PFSK-1 (cell line): Measurements from ENCODE around the gene BRMS1.

Experiments used
- FOXP2 ChIP-seq: optimal IDR thresholded peaks from 2 replicates; pipeline ENCODE3; 2011; ENCODE audit warnings: borderline replicate concordance, control low read depth, inconsistent platforms; ENCODE audit not compliant: insufficient read depth; ENCODE audit errors: extremely low read length, extremely low read depth
- POLR2AphosphoS5 ChIP-seq: IDR thresholded peaks from 2 replicates; pipeline ENCODE4 v1.6.1; 2012; ENCODE audit warnings: low read depth, mild to moderate bottlenecking, control low read depth, low read length, moderate library complexity
- SIN3A ChIP-seq: IDR thresholded peaks from 2 replicates; pipeline ENCODE4 v1.6.1; 2012; ENCODE audit warnings: mild to moderate bottlenecking, low read length, moderate library complexity, borderline replicate concordance; ENCODE audit not compliant: insufficient read depth
- TAF1 ChIP-seq: IDR thresholded peaks from 2 replicates; pipeline ENCODE4 v1.6.1; 2012; ENCODE audit warnings: low read length, control low read depth, borderline replicate concordance; ENCODE audit not compliant: insufficient read depth
- TF ChIP-seq, protein P1 (sequence below), 2 experiments: IDR thresholded peaks; 2 replicates each; pipeline versions ENCODE4 v1.6.1 to v1.8.0; 2011 to 2012; ENCODE audit warnings: low read depth in 2 of 2, low read length in 2 of 2, control low read depth in 1 of 2, inconsistent platforms in 1 of 2, mild to moderate bottlenecking in 1 of 2, moderate library complexity in 1 of 2; ENCODE audit not compliant: insufficient read depth in 1 of 2

BRMS1 gene

DNA sequence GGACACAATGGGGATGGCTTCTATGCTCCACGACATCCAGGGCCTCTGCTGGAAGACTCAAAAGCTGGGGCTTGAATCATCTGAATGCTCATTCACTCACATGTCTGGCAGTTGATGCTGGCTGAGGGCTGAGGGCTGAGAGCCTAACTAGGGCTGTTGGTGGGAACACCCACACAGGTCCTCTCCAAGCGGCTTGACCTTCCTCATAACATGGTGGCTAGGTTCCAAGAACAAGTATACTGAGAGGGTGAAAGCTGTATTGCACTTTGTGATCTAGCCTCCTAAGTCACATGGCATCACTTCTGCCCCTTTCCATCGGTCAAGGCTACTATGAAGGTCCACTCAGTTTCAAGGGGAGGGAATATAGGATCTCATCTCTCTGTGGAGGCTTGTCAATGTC is 45.7 kb downstream of the BRMS1 start:
- TF ChIP-seq, protein P1, sequence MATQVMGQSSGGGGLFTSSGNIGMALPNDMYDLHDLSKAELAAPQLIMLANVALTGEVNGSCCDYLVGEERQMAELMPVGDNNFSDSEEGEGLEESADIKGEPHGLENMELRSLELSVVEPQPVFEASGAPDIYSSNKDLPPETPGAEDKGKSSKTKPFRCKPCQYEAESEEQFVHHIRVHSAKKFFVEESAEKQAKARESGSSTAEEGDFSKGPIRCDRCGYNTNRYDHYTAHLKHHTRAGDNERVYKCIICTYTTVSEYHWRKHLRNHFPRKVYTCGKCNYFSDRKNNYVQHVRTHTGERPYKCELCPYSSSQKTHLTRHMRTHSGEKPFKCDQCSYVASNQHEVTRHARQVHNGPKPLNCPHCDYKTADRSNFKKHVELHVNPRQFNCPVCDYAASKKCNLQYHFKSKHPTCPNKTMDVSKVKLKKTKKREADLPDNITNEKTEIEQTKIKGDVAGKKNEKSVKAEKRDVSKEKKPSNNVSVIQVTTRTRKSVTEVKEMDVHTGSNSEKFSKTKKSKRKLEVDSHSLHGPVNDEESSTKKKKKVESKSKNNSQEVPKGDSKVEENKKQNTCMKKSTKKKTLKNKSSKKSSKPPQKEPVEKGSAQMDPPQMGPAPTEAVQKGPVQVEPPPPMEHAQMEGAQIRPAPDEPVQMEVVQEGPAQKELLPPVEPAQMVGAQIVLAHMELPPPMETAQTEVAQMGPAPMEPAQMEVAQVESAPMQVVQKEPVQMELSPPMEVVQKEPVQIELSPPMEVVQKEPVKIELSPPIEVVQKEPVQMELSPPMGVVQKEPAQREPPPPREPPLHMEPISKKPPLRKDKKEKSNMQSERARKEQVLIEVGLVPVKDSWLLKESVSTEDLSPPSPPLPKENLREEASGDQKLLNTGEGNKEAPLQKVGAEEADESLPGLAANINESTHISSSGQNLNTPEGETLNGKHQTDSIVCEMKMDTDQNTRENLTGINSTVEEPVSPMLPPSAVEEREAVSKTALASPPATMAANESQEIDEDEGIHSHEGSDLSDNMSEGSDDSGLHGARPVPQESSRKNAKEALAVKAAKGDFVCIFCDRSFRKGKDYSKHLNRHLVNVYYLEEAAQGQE (IDR thresholded peaks at IDR 0.05; ENCODE audit: insufficient read depth in 1 of 2, low read depth in 2 of 2, low read length in 2 of 2), result no peak
- no peak for TF ChIP-seq FOXP2

DNA sequence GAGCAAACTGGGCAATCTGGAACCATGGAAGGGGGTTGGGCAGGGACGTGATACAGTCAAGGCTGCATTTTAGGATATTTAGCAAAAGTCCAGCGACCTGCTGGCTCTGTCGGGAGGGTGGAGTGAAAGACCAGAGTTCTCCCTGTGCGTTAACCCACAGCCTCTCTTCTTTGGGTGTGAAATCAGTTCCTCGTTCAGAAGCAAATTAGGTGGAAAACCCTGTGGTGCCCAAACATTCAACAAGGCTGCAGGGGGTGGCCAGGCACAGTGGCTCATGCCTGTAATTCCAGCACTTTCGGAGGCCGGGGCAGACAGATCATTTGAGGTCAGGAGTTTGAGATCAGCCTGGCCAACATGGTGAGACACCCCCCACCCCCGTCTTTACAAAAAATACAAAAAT is 47.3 kb downstream of the BRMS1 start:
- no peak for TF ChIP-seq POLR2AphosphoS5
- TF ChIP-seq SIN3A, result no peak
- no peak for TF ChIP-seq FOXP2
- TF ChIP-seq TAF1, result no peak
- TF ChIP-seq, protein P1 (IDR thresholded peaks at IDR 0.05; ENCODE audit: insufficient read depth in 1 of 2, low read depth in 2 of 2, low read length in 2 of 2), result no peak

DNA sequence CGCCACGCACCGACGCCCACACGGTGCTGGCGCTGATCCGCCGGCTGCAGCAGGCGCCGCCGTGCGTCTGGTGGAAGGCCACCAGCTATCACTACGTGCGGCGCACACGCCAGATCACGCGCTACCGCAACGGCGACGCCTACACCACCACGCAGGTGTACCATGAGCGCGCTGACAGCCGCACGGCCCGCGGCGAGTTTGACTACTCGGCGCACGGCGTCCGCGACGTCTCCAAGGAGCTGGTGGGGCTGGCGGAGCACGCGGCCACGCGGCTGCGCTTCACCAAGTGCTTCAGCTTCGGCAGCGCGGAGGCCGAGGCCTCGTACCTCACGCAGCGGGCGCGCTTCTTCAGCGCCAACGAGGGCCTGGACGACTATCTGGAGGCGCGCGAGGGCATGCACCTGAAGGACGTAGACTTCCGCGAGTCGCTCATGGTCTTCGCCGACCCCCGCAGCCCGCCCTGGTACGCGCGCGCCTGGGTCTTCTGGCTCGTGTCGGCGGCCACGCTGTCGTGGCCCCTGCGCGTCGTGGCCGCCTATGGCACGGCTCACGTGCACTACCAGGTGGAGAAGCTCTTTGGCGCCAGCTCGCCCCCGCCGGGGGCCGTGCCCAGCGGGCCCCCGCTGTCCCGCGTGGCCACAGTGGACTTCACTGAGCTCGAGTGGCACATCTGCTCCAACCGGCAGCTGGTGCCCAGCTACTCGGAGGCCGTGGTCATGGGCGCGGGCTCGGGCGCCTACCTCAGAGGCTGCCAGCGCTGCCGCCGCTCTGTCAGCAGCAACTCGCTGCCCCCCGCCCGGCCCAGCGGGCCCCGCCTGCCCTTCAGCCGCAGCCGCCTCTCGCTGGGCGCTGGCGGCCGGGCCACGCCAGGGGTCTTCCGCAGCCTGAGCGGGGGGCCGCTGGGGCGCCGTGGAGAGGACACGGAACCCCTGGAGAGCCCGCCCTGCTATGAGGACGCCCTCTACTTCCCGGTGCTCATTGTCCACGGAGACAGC is 50.0 kb downstream of the BRMS1 start:
- no peak for TF ChIP-seq POLR2AphosphoS5
- TF ChIP-seq TAF1, result no peak
- TF ChIP-seq SIN3A, result no peak
- no peak for TF ChIP-seq FOXP2
- TF ChIP-seq, protein P1 (IDR thresholded peaks at IDR 0.05; ENCODE audit: insufficient read depth in 1 of 2, low read depth in 2 of 2, low read length in 2 of 2), result no peak

DNA sequence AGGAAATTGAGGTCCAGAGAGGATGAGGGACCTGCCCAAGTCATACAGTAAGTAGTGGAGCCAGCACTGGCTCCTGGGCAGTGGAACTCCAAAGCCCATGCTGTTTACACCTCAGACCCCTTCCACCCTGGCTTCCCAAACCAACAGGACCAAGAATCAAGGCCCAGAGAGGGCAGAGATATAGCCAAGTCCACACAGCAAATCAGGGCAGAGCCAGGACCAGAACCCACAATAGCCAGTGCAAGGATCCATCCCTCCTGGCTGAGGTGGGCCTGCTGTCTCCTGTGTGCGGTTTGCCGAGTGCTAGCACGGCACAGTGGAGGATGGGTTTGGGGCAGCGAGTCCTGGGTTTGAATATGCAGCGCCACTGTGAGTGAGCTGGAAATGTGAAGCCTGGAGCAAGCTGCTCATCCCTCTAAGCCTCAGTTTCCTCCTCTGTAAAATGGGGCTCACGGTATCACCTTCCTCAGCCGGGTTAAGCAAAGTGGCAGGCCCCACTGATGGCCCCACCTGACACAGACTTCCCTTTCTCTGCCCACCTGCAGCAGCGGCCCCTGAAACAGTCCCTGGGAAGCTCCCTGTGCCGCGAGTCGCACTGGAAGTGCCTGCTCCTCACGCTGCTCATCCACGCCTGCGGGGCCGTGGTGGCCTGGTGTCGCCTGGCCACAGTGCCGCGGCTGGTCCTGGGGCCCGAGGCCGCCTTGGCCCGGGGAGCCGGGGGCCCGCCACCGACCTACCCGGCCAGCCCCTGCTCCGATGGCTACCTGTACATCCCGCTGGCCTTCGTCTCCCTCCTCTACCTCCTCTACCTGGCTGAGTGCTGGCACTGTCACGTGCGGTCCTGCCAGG is 50.9 kb downstream of the BRMS1 start:
- no peak for TF ChIP-seq SIN3A
- no peak for TF ChIP-seq FOXP2
- no peak for TF ChIP-seq POLR2AphosphoS5
- TF ChIP-seq, protein P1 (IDR thresholded peaks at IDR 0.05; ENCODE audit: insufficient read depth in 1 of 2, low read depth in 2 of 2, low read length in 2 of 2), result no peak
- TF ChIP-seq TAF1, result no peak
